GM21367 (cell line): ENCODE measurements around the gene PATE1.

ENCODE experiments used
- ATAC-seq: cut with Tn5 transposase; IDR thresholded peaks from one replicate; pipeline ENCODE4 v1.9.1; 2021; ENCODE audit not compliant: unreplicated experiment

PATE1 gene

GRCh38 chr11:125787827-125788226 is 41.7 kb downstream of the PATE1 start, which contains the start of gene PATE3:
TSS of gene PATE3 (plus strand) at chr11:125788127. CDS start at chr11:125788152, 25 bp downstream.
- no peak for ATAC-seq

- ATAC-seq: no peak
Measured at GRCh38 chr11:125790825-125791224, 44.7 kb downstream of the PATE1 start.

GRCh38 chr11:125797641-125798040 is 51.6 kb downstream of the PATE1 start:
- no peak for ATAC-seq
